Gastrocnemius medialis (tissue), 4 donors: Measurements from ENCODE around the gene LAMB2.

Source experiments
- CTCF ChIP-seq, 5 experiments: fragments of 450-650 bp in 3 of 5; fragments of 200-600 bp in 2 of 5; sonication (generic) in 2 of 5; IDR thresholded peaks in 4 of 5; conservative IDR thresholded peaks in 1 of 5; 1 replicate in 4 of 5; 2 replicates in 1 of 5; pipeline ENCODE4 v1.5.1; 2016 to 2019; ENCODE audit warnings: antibody characterized with exemption in 5 of 5, mild to moderate bottlenecking in 3 of 5, moderate library complexity in 3 of 5
- POLR2A ChIP-seq, 2 donors: fragments of 450-650 bp; IDR thresholded peaks; one replicate each; pipeline ENCODE4 v1.6.1; 2017; ENCODE audit warnings: antibody characterized with exemption in 2 of 2, mild to moderate bottlenecking in 2 of 2, moderate library complexity in 2 of 2

DNA sequence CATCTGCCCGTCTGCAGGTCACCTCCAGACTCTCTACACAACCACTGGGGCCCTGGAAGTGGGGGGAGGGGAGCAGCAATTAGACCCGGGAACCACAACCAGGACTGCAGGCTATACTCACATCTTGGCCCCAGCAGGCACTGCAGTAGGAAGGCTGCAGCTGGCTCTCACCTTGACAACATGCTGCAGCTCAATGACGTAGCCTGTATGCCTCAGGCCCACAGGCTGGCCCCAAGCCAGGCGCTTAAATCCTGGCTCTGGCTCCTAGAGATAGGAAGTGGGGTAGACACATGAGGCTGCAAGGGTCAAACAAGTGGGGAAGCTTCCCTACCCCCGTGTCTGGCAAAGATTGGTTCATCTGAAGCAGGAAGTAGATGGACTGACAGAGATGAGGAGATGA is 34.4 kb downstream of the LAMB2 start:
- TF ChIP-seq POLR2A (IDR thresholded peaks at IDR 0.05) (no peak), CTCF (IDR thresholded peaks at IDR 0.05 in 4 of 5, conservative IDR thresholded peaks at IDR 0.05 in 1 of 5) (no peak)
